Stimulated activated CD4-positive, alpha-beta T cell treated with anti-CD3 and anti-CD28 coated beads, Interleukin-1b, Interleukin-23, amount 100 ng/mL, for 48 hours (primary cell): ENCODE data around the gene CEACAM21.

ENCODE experiments used
- DNase-seq: peaks from one replicate; pipeline ENCODE4 v3.0.0-alpha.2; 2020

CEACAM21 gene

GRCh38 chr19:41575998-41576397 lies at the start of gene CEACAM21:
TSS of gene CEACAM21 (plus strand) at chr19:41576166. CDS start at chr19:41576275, 109 bp downstream.
- peak; percentile 62 for DNase-seq

DNA sequence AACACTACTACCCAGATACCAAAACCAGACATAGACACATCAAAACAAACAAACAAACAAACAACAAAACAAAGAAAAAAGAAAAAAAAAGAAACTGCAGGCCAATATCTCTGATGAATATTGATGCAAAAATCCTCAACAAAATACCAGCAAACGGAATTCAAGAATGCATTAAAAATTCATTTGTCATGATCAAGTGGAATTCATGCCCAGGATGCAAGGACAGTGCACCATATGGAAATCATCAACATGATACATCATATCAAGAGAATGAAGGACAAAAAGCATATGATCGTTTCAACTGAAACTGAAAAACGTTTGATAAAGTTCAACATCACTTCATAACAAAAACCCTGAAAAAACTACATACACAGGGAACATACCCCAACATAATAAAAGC lies 48.9 kb upstream of the CEACAM21 start:
- no peak for DNase-seq

GRCh38 chr19:41528106-41528505 lies 47.9 kb upstream of the CEACAM21 start:
- no peak for DNase-seq

GRCh38 chr19:41529484-41530183 lies 46.3 kb upstream of the CEACAM21 start:
- no peak for DNase-seq

- no peak for DNase-seq
Observed at GRCh38 chr19:41530184-41530534, 45.8 kb upstream of the CEACAM21 start.

DNA sequence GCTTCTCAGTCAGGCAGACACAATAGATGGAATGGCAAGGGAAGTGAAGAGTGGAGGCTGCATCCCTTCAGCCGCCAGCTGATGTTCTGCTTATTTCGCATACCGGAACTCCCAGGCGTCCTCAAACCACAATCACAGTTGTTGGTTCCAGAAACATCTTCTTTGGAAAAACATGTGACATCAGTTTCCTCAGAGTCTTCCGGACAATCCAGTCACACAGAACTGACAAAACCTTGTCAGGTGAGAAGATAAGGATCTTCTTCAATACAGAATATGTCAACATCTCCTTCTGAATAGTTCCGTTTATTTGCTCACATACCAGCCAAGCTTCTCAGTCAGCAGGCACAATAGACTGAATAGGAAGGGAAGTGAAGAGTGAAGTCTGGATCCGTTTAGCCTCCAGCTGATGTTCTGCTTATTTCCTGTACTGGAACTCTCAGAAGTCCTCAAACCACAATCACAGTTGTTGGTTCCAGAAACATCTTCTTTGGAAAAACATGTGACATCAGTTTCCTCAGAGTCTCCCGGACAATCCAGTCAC lies 45.1 kb upstream of the CEACAM21 start:
- DNase-seq, result no peak

- DNase-seq, result peak; percentile 90
Observed at GRCh38 chr19:41531438-41532311, 44.3 kb upstream of the CEACAM21 start.

DNA sequence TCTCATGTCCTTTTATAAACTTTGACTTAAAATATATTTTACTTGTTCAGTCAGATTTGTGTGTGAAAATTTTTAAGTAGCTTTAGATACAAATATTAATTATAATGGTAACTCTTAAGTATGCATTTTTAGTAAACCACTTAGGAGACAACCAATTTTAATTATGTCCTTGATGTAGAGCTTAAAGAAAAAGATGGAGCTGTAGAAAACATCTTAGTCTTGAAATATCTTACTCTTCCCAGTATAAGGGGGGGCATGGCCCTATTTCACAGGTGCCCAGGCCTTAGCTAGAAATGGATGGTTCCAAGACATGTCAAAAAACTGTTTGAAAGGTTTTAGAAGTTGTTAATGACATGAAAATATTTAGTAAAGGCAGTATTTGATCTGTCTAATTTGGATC lies 43.4 kb upstream of the CEACAM21 start:
- no peak for DNase-seq

DNA sequence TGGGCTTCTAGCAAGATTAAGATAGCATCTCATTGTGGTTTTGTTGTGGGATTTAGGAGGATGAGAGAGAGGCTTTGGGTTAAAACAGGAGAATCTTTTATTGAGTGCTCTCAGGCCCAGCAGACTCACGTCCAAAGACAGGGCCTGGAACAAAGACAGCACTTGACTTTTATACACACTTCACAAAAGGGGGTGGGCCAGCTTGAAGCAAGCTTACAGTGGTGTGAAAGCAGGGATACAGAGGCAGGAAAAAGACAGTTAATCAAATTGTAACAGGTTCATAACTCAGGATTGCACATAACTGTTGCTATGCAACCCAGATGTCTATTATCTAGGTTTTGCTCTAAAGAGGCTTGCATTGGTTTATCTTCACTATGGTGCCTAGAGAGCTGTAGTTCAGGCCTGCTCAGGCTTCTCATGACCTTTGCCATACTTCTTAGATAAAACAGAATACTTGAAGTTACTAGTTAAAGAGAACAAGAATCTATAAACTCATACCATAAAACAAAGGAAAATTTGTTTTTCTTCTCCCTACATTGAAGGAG lies 42.2 kb upstream of the CEACAM21 start:
- no peak for DNase-seq

GRCh38 chr19:41535029-41535622 lies 40.8 kb upstream of the CEACAM21 start:
- no peak for DNase-seq

- DNase-seq, result no peak
Observed at GRCh38 chr19:41537789-41538188, 38.2 kb upstream of the CEACAM21 start.

DNA sequence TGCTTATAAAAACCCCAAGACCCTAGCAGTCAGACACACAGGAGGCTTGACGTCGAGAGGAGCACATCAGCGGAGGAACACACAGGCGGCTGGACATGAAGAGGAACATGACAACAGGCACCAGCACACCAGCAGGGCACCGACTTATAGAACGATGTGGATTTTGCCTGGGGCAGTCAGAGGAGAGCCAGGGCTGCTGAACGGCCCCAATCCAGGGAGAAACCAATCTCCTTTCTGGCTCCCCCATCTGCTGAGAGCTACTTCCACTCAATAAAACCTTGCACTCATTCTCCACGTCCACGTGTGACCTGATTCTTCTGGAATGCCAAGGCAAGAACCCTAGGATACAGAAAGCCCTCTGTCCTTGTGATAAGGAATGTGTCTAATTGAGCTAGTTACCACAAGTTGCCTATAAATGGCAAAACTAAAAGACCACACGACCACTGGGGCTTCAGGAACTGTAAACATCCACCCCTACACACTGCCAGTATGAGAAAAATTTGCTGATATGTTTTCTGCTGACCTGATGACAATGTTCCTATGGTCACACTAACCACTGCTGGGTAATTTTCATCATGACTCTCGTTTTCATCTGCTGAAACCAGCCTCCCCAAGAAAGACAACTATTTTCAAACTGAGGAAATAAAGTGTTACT lies 35.8 kb upstream of the CEACAM21 start:
- no peak for DNase-seq

DNA sequence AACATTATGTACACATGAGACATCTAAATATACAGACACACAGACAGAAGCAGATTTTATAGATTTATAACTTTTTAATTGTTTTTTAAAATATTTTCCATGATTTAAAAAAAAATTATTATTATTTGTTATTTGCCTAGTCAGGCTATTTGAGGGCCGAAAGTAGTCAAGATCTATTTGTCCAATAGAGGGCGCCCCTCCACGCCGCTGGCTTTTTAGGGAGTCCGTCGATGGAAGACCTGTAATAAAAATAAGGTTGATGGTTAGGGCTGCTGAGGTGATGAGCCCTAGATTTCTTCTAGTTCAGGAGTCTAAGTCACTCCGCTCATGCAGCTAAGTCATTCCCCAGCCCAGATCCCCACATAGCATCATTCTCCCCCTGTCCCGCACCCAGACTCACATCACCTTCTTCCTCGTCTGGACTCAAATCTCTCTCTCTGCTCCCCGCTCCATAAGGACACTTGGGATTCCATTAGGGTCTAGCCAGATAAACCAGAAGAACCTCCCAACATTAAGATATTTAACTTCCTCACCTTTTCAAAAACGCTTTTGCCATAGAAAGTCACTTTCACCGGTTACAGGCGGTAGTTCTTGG lies 33.9 kb upstream of the CEACAM21 start:
- peak; percentile 77 for DNase-seq

DNA sequence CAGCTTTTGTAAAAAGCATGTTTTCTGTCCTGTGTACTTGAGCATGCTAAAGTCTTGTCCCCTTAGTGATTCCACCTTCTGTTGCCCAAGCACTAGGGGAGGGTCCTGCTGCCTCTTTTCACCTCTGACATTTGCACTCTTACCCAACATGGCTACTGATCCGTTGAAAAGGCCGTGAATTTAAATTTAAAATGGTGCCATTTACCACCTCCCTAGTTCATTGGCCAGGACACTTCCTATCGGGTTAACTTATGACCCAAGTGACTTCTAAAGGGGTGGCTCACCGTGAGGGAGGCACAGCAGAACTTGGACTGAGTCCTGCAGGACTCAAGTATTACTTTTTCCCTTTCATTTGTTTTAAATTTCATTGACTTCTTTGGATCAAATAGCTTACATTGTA lies 33.3 kb upstream of the CEACAM21 start:
- no peak for DNase-seq

- no peak for DNase-seq
Observed at GRCh38 chr19:41543582-41543981, 32.4 kb upstream of the CEACAM21 start.

- no peak for DNase-seq
Observed at GRCh38 chr19:41545547-41545946, 30.4 kb upstream of the CEACAM21 start.

GRCh38 chr19:41546386-41546789 lies 29.6 kb upstream of the CEACAM21 start:
- no peak for DNase-seq

- no peak for DNase-seq
Observed at GRCh38 chr19:41546961-41547360, 29.0 kb upstream of the CEACAM21 start.

- DNase-seq, result no peak
Observed at GRCh38 chr19:41547569-41547968, 28.4 kb upstream of the CEACAM21 start.

GRCh38 chr19:41548047-41548446 lies 27.9 kb upstream of the CEACAM21 start:
- DNase-seq, result no peak

DNA sequence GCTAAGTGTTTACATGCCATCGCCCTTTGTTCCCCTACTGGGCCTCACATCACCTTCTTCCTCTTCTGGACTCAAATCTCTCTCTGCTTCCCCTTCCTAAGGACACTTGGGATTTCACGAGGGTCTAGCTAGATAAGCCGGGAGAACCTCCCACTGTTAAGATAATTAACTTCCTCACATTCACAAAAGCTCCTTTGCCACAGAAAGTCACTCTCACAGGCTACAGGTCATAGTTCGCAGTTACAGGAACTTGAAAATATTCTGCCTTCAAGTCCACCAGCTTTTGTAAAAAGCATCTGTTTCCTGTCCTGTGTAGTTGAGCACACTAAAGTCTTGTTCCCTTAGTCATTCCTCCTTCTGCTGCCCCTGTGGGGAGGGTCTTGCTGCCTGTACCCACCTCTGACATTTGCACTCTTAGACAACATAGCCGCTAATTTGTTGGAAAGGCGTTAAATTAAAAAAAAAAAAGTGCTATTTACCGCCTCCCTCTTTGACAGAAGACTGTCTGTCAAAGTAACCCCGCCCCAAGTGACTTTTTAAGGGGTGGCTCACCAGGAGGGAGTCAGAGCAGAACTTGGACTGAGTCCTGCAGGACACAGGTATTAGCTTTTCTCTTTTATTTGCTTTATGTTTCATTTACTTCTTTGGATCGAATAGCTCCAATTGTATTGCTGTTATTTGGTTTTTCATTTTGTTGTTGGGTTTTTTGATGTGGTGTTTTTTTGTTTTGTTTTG lies 26.8 kb upstream of the CEACAM21 start:
- DNase-seq, result peak; percentile 76

DNA sequence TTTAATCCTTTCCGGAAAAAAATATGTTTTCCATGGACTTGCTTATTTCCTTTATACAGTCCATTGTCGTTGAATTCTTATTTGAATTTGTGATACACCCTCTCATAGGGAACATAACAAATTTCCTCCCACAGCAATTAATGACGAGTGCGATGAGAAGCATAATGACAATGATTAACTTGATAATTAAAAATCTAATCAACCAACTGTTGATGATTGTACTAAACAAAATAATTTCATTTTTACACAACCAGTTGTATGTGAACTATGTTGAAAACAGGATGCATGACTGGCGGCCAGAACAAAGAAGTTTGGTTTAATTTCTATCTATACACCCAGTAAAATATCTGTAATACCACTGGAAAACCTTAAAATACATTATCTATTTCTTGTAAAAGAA lies 26.1 kb upstream of the CEACAM21 start:
- DNase-seq, result no peak
